ENCODE results near the gene KRT13. TPM values are rescaled to one million over a fixed set of nuclear protein-coding genes. Genes with fewer than 3 reads are reported as not detected.
A peak's percentile ranks its signal among the peaks of the same experiment; 100 is the strongest.

Gene KRT13
- total RNA-seq, 1 experiment from 2014 or later = 45.7 TPM

DNA sequence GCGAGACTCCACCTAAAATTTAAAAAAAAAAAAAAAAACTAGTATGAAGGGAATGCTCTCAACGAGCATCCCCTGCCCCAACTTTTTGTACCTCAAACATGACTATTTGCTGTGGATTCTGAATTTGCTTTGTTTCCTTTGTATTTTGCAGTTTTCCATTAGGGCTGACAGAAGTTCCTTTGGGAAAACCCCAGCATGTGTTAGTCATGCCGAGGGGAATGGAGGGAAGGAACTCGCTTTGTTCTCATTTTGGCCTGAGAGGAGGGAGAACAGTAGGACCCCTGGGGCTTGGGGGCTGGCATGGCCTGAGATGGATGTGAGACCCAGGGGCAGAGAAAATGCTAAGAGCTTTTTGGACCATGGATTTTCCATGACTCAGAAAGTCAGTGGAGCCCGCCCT, 46.0 kb upstream of the KRT13 start:
- Mint-ChIP-seq H3K4me3 (ENCODE audit: low read depth, unreplicated experiment) (no peak overlapping the region), H3K9me3 (ENCODE audit: low read depth, unreplicated experiment) (no peaks in the 10 kb centered on the region), H3K4me1 (ENCODE audit: low read depth, unreplicated experiment) (peaks cover 84% of the 10 kb centered on the region), H3K27me3 (ENCODE audit: unreplicated experiment) (no peaks in the 10 kb centered on the region), H3K36me3 (ENCODE audit: insufficient read depth, unreplicated experiment) (peaks cover 26% of the 10 kb centered on the region), H3K27ac (ENCODE audit: unreplicated experiment) (no peak overlapping the region)
- TF ChIP-seq, protein P1, sequence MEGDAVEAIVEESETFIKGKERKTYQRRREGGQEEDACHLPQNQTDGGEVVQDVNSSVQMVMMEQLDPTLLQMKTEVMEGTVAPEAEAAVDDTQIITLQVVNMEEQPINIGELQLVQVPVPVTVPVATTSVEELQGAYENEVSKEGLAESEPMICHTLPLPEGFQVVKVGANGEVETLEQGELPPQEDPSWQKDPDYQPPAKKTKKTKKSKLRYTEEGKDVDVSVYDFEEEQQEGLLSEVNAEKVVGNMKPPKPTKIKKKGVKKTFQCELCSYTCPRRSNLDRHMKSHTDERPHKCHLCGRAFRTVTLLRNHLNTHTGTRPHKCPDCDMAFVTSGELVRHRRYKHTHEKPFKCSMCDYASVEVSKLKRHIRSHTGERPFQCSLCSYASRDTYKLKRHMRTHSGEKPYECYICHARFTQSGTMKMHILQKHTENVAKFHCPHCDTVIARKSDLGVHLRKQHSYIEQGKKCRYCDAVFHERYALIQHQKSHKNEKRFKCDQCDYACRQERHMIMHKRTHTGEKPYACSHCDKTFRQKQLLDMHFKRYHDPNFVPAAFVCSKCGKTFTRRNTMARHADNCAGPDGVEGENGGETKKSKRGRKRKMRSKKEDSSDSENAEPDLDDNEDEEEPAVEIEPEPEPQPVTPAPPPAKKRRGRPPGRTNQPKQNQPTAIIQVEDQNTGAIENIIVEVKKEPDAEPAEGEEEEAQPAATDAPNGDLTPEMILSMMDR (IDR thresholded peaks at IDR 0.05; ENCODE audit: unreplicated experiment) = no peak
- intact Hi-C loops (cut with micrococcal nuclease; ENCODE audit: unreplicated experiment) = no loop called here
- CTCF ChIA-PET = interaction anchor here (0.6 to 5.1 kb wide), 9 partner anchors 12 to 113 kb away, joined by 4 to 230 read pairs (median 13); no protein-coding TSS in a partner anchor
- no peak for DNase-seq
- BruUV-seq (replicated peaks) = no TSS peak

DNA sequence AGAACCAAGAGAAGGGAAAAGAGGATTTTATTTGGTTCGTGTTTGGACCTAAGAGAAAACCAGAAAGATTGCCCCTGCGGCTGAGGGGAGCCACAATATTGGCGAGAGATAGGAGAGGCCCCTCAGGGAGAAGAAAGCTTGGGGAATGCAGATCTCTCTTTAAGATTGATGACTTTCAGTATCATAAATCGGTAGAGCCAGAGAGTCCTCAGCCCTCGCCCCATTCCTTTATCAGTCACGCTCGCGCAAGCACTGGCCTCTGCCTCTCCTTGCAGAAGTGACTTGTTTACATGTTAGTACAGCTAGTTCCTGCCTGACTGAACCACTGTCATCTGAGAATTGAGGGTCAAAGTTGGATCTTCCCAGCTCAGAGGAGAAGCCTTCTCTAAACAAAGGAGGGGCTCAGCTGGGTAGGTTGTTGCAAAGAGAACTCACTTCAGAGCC, 44.2 kb upstream of the KRT13 start:
- peaks cover 30% of the 10 kb centered on the region for H3K36me3 Mint-ChIP-seq (ENCODE audit: insufficient read depth, unreplicated experiment)
- intact Hi-C loops (cut with micrococcal nuclease; ENCODE audit: unreplicated experiment) = loop anchor here (1.0 to 2.0 kb wide), 8 partner anchors 19 to 746 kb away; no protein-coding TSS in a partner anchor
- H3K9me3 Mint-ChIP-seq (ENCODE audit: low read depth, unreplicated experiment) = no peaks in the 10 kb centered on the region
- DNase-seq = no peak
- no peaks in the 10 kb centered on the region for H3K27me3 Mint-ChIP-seq (ENCODE audit: unreplicated experiment)
- TF ChIP-seq, protein P1 (IDR thresholded peaks at IDR 0.05; ENCODE audit: unreplicated experiment) = no peak
- H3K4me3 Mint-ChIP-seq (ENCODE audit: low read depth, unreplicated experiment) = peak overlapping the region; percentile 62
- CTCF ChIA-PET = interaction anchor here (0.6 to 7.7 kb wide), 62 partner anchors 9 to 934 kb away, joined by 3 to 471 read pairs (median 8); partner anchors contain the start of genes EIF1, KRT15, KRT16 and KRT17
- BruUV-seq (replicated peaks) = no TSS peak
- H3K4me1 Mint-ChIP-seq (ENCODE audit: low read depth, unreplicated experiment) = peaks cover 91% of the 10 kb centered on the region
- H3K27ac Mint-ChIP-seq (ENCODE audit: unreplicated experiment) = peak overlapping the region; percentile 92

DNA sequence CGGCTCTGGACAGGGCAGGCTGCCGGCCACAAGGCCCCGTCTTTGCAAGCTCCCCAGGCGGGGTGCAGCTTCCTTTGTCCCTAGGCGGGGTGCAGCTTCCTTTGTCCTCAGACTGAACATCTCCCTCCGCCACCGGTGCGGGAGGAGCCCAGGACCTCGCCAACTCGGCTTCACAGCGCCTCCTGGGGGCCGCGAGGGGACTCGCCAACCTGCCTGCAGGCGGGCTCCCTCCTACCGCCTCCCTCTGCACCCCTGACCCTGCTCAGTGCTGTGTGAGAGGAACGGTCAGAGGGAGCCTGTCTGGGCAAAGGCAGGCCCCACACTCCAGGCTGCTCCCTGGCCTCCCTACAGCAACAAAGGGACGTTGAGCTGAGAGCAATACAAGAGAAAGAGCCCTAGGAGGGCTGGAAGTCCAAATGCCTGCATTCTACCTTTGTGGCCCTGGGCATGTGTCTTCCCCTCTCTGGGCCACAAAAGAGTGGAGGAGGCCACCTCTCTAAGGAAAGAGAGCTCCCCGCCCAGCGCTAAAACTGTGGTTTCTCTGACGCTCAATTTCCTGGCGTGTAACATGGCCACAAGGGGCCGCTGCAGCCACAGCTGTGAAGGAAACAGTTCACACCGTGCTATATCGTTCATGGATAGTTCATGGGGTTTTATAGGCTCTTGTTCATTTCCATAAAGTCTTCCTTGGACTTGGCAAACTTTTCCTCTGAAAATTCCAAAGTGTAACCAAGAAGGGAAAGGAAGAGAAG, 43.6 kb upstream of the KRT13 start:
- intact Hi-C loops (cut with micrococcal nuclease; ENCODE audit: unreplicated experiment) = loop anchor here (1.0 to 2.0 kb wide), 8 partner anchors 18 to 746 kb away; no protein-coding TSS in a partner anchor
- Mint-ChIP-seq H3K36me3 (ENCODE audit: insufficient read depth, unreplicated experiment) (peaks cover 31% of the 10 kb centered on the region), H3K27me3 (ENCODE audit: unreplicated experiment) (no peaks in the 10 kb centered on the region)

More for the DNA sequence above, 43.6 kb upstream of the KRT13 start:
- TF ChIP-seq, protein P1 (IDR thresholded peaks at IDR 0.05; ENCODE audit: unreplicated experiment) = peak; percentile 98
- peak overlapping the region; percentile 92 for H3K27ac Mint-ChIP-seq (ENCODE audit: unreplicated experiment)
- peak; percentile 99 for DNase-seq
- CTCF ChIA-PET = interaction anchor here (0.6 to 7.7 kb wide), 96 partner anchors 8 to 1204 kb away, joined by 3 to 471 read pairs (median 5); partner anchors contain the start of genes EIF1, KRT15, KRT16 and KRT17
- peak overlapping the region; percentile 62 for H3K4me3 Mint-ChIP-seq (ENCODE audit: low read depth, unreplicated experiment)
- no TSS peak for BruUV-seq (replicated peaks)
- no peaks in the 10 kb centered on the region for H3K9me3 Mint-ChIP-seq (ENCODE audit: low read depth, unreplicated experiment)
- peaks cover 91% of the 10 kb centered on the region for H3K4me1 Mint-ChIP-seq (ENCODE audit: low read depth, unreplicated experiment)
